Liver (tissue), 9 donors: ENCODE data around the gene BMP7. TPM values are rescaled to one million over a fixed set of nuclear protein-coding genes. Genes with fewer than 3 reads are reported as not detected.

Experiments
- DNase-seq: peaks from one replicate; pipeline ENCODE4 v3.0.0-alpha.2; 2017; ENCODE audit warnings: low spot score
- H3K27ac ChIP-seq, 2 donors: one replicate each; pipeline ENCODE4 v1.7.0; 2013; ENCODE audit warnings: inconsistent platforms in 2 of 2, low read length in 2 of 2, control low read depth in 1 of 2, low read depth in 1 of 2, mild to moderate bottlenecking in 1 of 2
- H3K27me3 ChIP-seq, 4 donors: one replicate each; pipeline versions ENCODE4 v1.6.1 to v1.7.0; 2013; ENCODE audit warnings: low read length in 3 of 4, inconsistent platforms in 1 of 4, mild to moderate bottlenecking in 1 of 4, moderate library complexity in 1 of 4; ENCODE audit not compliant: control insufficient read depth in 4 of 4, insufficient read depth in 4 of 4
- H3K36me3 ChIP-seq, 4 donors: one replicate each; pipeline versions ENCODE4 v1.6.1 to v1.7.0; 2013; ENCODE audit warnings: low read length in 3 of 4, mild to moderate bottlenecking in 3 of 4, low read depth in 1 of 4, moderate library complexity in 1 of 4; ENCODE audit not compliant: control insufficient read depth in 4 of 4, insufficient read depth in 3 of 4
- H3K4me1 ChIP-seq, 4 donors: one replicate each; pipeline versions ENCODE4 v1.6.1 to v1.7.0; 2013; ENCODE audit warnings: low read length in 3 of 4, mild to moderate bottlenecking in 3 of 4, moderate library complexity in 1 of 4; ENCODE audit not compliant: control insufficient read depth in 4 of 4, insufficient read depth in 4 of 4
- H3K4me3 ChIP-seq, 3 donors: one replicate each; pipeline versions ENCODE4 v1.6.1 to v1.7.0; 2013; ENCODE audit warnings: low read length in 3 of 3, control low read depth in 1 of 3, low read depth in 1 of 3, mild to moderate bottlenecking in 1 of 3
- H3K9ac ChIP-seq, 2 donors: one replicate each; pipeline ENCODE4 v1.7.0; 2013; ENCODE audit warnings: low read length in 2 of 2, mild to moderate bottlenecking in 2 of 2, moderate library complexity in 2 of 2, control low read depth in 1 of 2, low read depth in 1 of 2
- H3K9me3 ChIP-seq, 4 donors: one replicate each; pipeline versions ENCODE4 v1.6.1 to v1.7.0; 2013; ENCODE audit warnings: low read length in 3 of 4; ENCODE audit not compliant: control insufficient read depth in 4 of 4
- EGR1 ChIP-seq, 2 donors: IDR thresholded peaks; 2 replicates each; pipeline ENCODE4 v1.6.1; 2016 to 2018; ENCODE audit warnings: antibody characterized with exemption in 2 of 2, low read depth in 2 of 2
- FOXA1 ChIP-seq: IDR thresholded peaks from 2 replicates; pipeline ENCODE4 v1.6.1; 2016; ENCODE audit warnings: antibody characterized with exemption
- FOXA2 ChIP-seq: IDR thresholded peaks from 2 replicates; pipeline ENCODE4 v1.6.1; 2016; ENCODE audit warnings: antibody characterized with exemption
- GABPA ChIP-seq, 2 donors: IDR thresholded peaks in 1 of 2; conservative IDR thresholded peaks in 1 of 2; 2 replicates each; pipeline ENCODE4 v1.6.1; 2016; ENCODE audit warnings: antibody characterized with exemption in 2 of 2, mild to moderate bottlenecking in 1 of 2, moderate library complexity in 1 of 2
- HNF4A ChIP-seq, 2 donors: conservative IDR thresholded peaks; 2 replicates each; pipeline ENCODE4 v1.6.1; 2016; ENCODE audit warnings: antibody characterized with exemption in 2 of 2, mild to moderate bottlenecking in 2 of 2
- HNF4G ChIP-seq: IDR thresholded peaks from 2 replicates; pipeline ENCODE4 v1.6.1; 2016; ENCODE audit warnings: antibody characterized with exemption
- JUND ChIP-seq, 2 donors: IDR thresholded peaks; 2 replicates each; pipeline ENCODE4 v1.6.1; 2016; ENCODE audit warnings: antibody characterized with exemption in 2 of 2
- RAD21 ChIP-seq, 2 donors: IDR thresholded peaks; 2 replicates each; pipeline ENCODE4 v1.6.1; 2016; ENCODE audit warnings: antibody characterized with exemption in 2 of 2, mild to moderate bottlenecking in 2 of 2
- SP1 ChIP-seq: IDR thresholded peaks from 2 replicates; pipeline ENCODE4 v1.6.1; 2018; ENCODE audit warnings: antibody characterized with exemption, mild to moderate bottlenecking
- TAF1 ChIP-seq: conservative IDR thresholded peaks from 2 replicates; pipeline ENCODE4 v1.6.1; 2016; ENCODE audit warnings: antibody characterized with exemption, mild to moderate bottlenecking
- WGBS: extraction: QIAGEN DNeasy Blood & Tissue Kit; methylation state at CpG from one replicate; pipeline ENCODE4 v1.1.7; 2013; 5-methylcytosine and 5-hydroxymethylcytosine counted together
- polyA plus RNA-seq, 2 donors: library from polyadenylated mRNA; stranded (reverse) in 1 of 2; unstranded in 1 of 2; fragments of 200-250 nt in 1 of 2; fragments of >200 nt in 1 of 2; fragmentation: Nextera tagmentation in 1 of 2; extraction: Ambion mirVana in 1 of 2; gene quantifications; one replicate each; pipeline versions ENCODE4 v1.2.1 to v1.2.3, GENCODE V29; 2013 to 2015
- total RNA-seq, 2 donors: library from RNA; depleted of rRNA; stranded (reverse); fragments of >200 nt; gene quantifications; one replicate each; pipeline ENCODE4 v1.2.3, GENCODE V29; 2014
- TF ChIP-seq, protein P1 (sequence below): IDR thresholded peaks from 2 replicates; pipeline ENCODE4 v1.6.1; 2016; ENCODE audit warnings: antibody characterized with exemption, mild to moderate bottlenecking
- TF ChIP-seq, protein P2 (sequence below): IDR thresholded peaks from 2 replicates; pipeline ENCODE4 v1.6.1; 2016; ENCODE audit warnings: antibody characterized with exemption
- TF ChIP-seq, protein P3 (sequence below): IDR thresholded peaks from 2 replicates; pipeline ENCODE4 v1.6.1; 2016; ENCODE audit warnings: antibody characterized with exemption
- donor health status: healthy.
- donor health status: healthy.
- donor health status: healthy.
- donor health status: healthy.
- donor health status: healthy.

Gene BMP7
- total and polyA plus RNA-seq, 4 donors: not detected

DNA sequence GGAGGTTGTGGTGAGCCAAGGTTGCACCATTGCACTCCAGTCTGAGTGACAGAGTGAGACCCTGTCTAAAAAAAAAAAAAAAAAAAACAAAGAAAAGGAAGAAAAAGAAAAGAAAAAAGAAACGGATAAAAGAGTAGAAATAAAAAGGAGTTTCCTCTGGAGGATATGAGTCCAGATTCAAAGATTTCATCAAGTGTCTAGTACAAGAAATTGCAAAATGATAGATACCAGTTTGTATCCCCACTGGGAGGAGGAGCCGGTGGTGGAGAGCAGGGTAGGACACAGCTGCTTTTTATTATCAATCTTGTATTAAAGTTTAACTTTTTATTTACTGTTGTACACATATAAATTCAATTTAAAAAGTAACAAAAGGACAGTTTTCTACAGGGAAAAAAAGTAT, 113.9 kb downstream of the BMP7 start (continued):
- TF ChIP-seq, protein P1, sequence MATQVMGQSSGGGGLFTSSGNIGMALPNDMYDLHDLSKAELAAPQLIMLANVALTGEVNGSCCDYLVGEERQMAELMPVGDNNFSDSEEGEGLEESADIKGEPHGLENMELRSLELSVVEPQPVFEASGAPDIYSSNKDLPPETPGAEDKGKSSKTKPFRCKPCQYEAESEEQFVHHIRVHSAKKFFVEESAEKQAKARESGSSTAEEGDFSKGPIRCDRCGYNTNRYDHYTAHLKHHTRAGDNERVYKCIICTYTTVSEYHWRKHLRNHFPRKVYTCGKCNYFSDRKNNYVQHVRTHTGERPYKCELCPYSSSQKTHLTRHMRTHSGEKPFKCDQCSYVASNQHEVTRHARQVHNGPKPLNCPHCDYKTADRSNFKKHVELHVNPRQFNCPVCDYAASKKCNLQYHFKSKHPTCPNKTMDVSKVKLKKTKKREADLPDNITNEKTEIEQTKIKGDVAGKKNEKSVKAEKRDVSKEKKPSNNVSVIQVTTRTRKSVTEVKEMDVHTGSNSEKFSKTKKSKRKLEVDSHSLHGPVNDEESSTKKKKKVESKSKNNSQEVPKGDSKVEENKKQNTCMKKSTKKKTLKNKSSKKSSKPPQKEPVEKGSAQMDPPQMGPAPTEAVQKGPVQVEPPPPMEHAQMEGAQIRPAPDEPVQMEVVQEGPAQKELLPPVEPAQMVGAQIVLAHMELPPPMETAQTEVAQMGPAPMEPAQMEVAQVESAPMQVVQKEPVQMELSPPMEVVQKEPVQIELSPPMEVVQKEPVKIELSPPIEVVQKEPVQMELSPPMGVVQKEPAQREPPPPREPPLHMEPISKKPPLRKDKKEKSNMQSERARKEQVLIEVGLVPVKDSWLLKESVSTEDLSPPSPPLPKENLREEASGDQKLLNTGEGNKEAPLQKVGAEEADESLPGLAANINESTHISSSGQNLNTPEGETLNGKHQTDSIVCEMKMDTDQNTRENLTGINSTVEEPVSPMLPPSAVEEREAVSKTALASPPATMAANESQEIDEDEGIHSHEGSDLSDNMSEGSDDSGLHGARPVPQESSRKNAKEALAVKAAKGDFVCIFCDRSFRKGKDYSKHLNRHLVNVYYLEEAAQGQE: no peak
- TF ChIP-seq, protein P2, sequence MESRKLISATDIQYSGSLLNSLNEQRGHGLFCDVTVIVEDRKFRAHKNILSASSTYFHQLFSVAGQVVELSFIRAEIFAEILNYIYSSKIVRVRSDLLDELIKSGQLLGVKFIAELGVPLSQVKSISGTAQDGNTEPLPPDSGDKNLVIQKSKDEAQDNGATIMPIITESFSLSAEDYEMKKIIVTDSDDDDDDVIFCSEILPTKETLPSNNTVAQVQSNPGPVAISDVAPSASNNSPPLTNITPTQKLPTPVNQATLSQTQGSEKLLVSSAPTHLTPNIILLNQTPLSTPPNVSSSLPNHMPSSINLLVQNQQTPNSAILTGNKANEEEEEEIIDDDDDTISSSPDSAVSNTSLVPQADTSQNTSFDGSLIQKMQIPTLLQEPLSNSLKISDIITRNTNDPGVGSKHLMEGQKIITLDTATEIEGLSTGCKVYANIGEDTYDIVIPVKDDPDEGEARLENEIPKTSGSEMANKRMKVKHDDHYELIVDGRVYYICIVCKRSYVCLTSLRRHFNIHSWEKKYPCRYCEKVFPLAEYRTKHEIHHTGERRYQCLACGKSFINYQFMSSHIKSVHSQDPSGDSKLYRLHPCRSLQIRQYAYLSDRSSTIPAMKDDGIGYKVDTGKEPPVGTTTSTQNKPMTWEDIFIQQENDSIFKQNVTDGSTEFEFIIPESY: no peak

DNA sequence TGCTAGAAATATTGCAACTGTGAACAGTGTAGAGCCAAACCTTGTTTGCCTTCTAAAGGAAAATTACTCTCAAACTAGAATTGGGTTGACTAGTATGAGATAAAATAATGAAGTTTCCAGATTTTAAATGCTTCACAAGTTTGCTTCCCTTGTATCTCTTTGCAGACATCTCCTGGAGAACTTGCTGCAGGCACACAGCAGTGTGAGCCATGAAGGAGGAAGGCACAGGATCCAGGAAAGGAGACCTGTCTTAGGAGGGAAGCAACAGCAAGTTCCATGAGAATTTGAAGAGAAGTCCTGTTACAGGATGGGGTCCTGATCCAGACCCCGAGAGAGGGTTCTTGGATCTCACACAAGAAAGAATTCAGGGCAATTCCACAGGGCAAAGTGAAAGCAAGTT, 115.9 kb downstream of the BMP7 start:
- Histone ChIP-seq H3K27me3 (peaks cover 0 to 3% (median 0%) of the 10 kb centered on the region in 4 donors), H3K4me1 (no peaks in the 10 kb centered on the region), H3K9me3 (no peaks in the 10 kb centered on the region), H3K27ac (no peak overlapping the region), H3K4me3 (no peak overlapping the region), H3K36me3 (no peaks in the 10 kb centered on the region), H3K9ac (no peak overlapping the region)
- TF ChIP-seq HNF4G (no peak), HNF4A (conservative IDR thresholded peaks at IDR 0.05) (no peak), RAD21 (IDR thresholded peaks at IDR 0.05) (no peak), TAF1 (no peak), EGR1 (IDR thresholded peaks at IDR 0.05; ENCODE audit: low read depth in 2 of 2) (no peak), SP1 (no peak), JUND (IDR thresholded peaks at IDR 0.05) (no peak), FOXA1 (no peak)
- TF ChIP-seq, protein P1: no peak
- TF ChIP-seq, protein P3, sequence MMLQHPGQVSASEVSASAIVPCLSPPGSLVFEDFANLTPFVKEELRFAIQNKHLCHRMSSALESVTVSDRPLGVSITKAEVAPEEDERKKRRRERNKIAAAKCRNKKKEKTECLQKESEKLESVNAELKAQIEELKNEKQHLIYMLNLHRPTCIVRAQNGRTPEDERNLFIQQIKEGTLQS: no peak
- WGBS: 66% methylated on average over 1 of the region's 1 CpG
- no peak for DNase-seq

DNA sequence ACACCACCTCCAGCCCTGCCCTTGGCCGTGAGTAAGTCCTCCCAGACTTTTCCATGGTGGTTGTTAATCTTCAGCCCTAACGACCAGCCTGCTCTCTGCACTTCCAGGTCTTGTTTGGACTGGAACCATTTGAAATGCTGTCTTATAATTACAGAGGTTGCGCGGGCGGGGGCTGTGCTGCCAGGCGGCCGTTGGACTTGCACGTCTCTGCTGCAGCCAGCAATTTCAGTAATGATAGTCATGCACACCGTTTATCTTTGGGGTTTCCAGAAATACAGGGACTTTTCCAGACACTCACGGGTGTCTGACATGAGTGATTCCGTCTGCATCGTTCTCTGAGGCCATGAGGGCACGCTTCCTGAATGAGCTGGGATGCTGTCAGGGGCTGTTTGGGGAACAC, 118.2 kb downstream of the BMP7 start:
- Histone ChIP-seq H3K27me3 (peaks cover 0 to 3% (median 0%) of the 10 kb centered on the region in 4 donors), H3K9ac (no peak overlapping the region), H3K9me3 (no peaks in the 10 kb centered on the region), H3K27ac (no peak overlapping the region), H3K36me3 (no peaks in the 10 kb centered on the region), H3K4me3 (no peak overlapping the region), H3K4me1 (no peaks in the 10 kb centered on the region)
- DNase-seq: no peak
- 49% methylated on average over 13 of the region's 13 CpGs for WGBS
- TF ChIP-seq FOXA2 (no peak), GABPA (IDR thresholded peaks at IDR 0.05 in 1 of 2, conservative IDR thresholded peaks at IDR 0.05 in 1 of 2) (no peak)
